ENCODE results near the gene DIPK1C. TPM values are rescaled to one million over a fixed set of nuclear protein-coding genes. Genes with fewer than 3 reads are reported as not detected.

Gene DIPK1C
- total RNA-seq (10 to 100 TPM in 2 of 10 donors, 1 to 10 TPM in 7, under 1 TPM in 1; 0.90 to 12.9 (median 6.6) TPM), polyA plus RNA-seq (1 to 10 TPM in 1 of 2 donors, under 1 TPM in 1; 0.70 to 8.0 TPM)
- long read RNA-seq, donor 1, transcript FAM69C-201 (4 exons, 3,671 nt), result major isoform, 11 of 12 reads
- long read RNA-seq, donor 1, partial matches to known transcripts, result 0 of 12 reads
- long read RNA-seq, donor 1, other reads (novel, unspliced or antisense), result 1 of 12 reads
- long read RNA-seq, donor 2, transcript FAM69C-201 (4 exons, 3,671 nt), result major isoform, 30 of 39 reads
- long read RNA-seq, donor 2, partial matches to known transcripts, result 2 of 39 reads
- long read RNA-seq, donor 2, other reads (novel, unspliced or antisense), result 7 of 39 reads
- long read RNA-seq, donor 3, result 0 reads

- TF ChIP-seq, protein P1, sequence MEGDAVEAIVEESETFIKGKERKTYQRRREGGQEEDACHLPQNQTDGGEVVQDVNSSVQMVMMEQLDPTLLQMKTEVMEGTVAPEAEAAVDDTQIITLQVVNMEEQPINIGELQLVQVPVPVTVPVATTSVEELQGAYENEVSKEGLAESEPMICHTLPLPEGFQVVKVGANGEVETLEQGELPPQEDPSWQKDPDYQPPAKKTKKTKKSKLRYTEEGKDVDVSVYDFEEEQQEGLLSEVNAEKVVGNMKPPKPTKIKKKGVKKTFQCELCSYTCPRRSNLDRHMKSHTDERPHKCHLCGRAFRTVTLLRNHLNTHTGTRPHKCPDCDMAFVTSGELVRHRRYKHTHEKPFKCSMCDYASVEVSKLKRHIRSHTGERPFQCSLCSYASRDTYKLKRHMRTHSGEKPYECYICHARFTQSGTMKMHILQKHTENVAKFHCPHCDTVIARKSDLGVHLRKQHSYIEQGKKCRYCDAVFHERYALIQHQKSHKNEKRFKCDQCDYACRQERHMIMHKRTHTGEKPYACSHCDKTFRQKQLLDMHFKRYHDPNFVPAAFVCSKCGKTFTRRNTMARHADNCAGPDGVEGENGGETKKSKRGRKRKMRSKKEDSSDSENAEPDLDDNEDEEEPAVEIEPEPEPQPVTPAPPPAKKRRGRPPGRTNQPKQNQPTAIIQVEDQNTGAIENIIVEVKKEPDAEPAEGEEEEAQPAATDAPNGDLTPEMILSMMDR (IDR thresholded peaks at IDR 0.05), result no peak
- Histone ChIP-seq H3K27me3 (peaks cover 0 to 72% (median 25%) of the 10 kb centered on the region in 7 donors), H3K27ac (peak within 1 kb of the TSS; percentile 20 to 89 (median 78)), H3K36me3 (no peaks in the 10 kb centered on the region), H3K4me1 (peaks cover 3 to 77% (median 40%) of the 10 kb centered on the region in 9 donors), H3K4me3 (peak within 1 kb of the TSS; percentile 55 to 77 (median 69)), H3K9me3 (no peaks in the 10 kb centered on the region)
- ATAC-seq (peak; percentile 21 to 61 (median 36)), DNase-seq (peak in 1 of 2 donors; percentile 42)
- 1% methylated on average over 57 to 76 of the region's 76 CpGs for WGBS, 2 donors
- intact Hi-C loops (cut with DNase I), result loop anchor here in 1 of 10 donors (2.0 kb wide), 1 partner anchor 38 kb away; no protein-coding TSS in a partner anchor
Measured at GRCh38 chr18:74457043-74457724, at the start of gene DIPK1C. TSS of gene DIPK1C (minus strand) at chr18:74457308. CDS start at chr18:74457259, 49 bp downstream.

DNA sequence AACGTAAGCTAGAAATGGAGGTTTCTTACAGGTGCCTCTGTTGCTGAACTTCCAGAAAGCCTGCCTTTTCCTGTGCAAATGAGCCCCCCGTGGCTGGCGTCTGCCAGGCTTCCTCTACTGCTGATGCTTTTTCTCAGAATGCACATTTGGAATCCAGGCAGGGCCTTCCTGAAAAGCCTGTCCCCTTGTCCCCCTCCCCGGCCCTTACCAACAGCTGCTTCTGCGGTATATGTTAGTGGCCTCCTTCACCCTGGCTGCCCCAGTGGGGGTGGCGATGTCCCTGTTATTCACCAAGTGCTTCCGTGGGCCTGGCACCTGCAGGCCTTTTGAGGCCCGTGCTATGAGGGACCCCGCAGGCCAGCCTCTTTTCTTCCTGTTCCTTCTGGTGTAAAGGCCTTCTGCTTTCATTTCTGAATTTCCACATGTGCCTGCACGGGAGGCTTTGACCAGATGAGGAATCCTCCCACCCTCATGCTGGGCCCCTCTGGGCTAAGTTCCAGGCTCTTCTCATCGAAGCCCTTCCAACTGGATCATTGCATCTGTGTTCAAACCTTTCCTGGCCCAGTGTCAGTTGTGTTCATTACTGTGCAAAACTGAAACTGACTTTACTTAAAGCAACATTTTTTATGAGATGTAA lies 49.5 kb upstream of the DIPK1C start:
- WGBS, 2 donors, result 45 to 51% methylated on average over 11 of the region's 11 CpGs
- Histone ChIP-seq H3K4me3 (no peak overlapping the region), H3K36me3 (peaks cover 3 to 100% (median 57%) of the 10 kb centered on the region in 9 donors), H3K27me3 (no peaks in the 10 kb centered on the region), H3K27ac (peak overlapping the region in 3 of 10 donors; percentile 12 to 31 (median 30)), H3K9me3 (no peaks in the 10 kb centered on the region), H3K4me1 (peaks cover 0 to 17% (median 6%) of the 10 kb centered on the region in 9 donors)
- DNase-seq (no peak), ATAC-seq (peak in 3 of 8 donors; percentile 19 to 34 (median 32))
- intact Hi-C loops (cut with DNase I), result loop anchor here in 1 of 10 donors (5.0 kb wide), 1 partner anchor 566 kb away; no protein-coding TSS in a partner anchor
- TF ChIP-seq, protein P1 (IDR thresholded peaks at IDR 0.05), result no peak

- Histone ChIP-seq H3K36me3 (peaks cover 3 to 100% (median 59%) of the 10 kb centered on the region in 9 donors), H3K9me3 (no peaks in the 10 kb centered on the region), H3K27ac (no peak overlapping the region), H3K27me3 (no peaks in the 10 kb centered on the region), H3K4me1 (peaks cover 0 to 23% (median 6%) of the 10 kb centered on the region in 9 donors), H3K4me3 (no peak overlapping the region)
- WGBS, 2 donors, result 95 to 97% methylated on average over 16 of the region's 16 CpGs
- ATAC-seq, result no peak
- TF ChIP-seq, protein P1 (IDR thresholded peaks at IDR 0.05), result no peak
- no peak for DNase-seq
- intact Hi-C loops (cut with DNase I), result loop anchor here in 1 of 10 donors (5.0 kb wide), 1 partner anchor 567 kb away; no protein-coding TSS in a partner anchor
Measured at GRCh38 chr18:74505776-74506175, 48.7 kb upstream of the DIPK1C start.

GRCh38 chr18:74503137-74503536 lies 46.0 kb upstream of the DIPK1C start:
- H3K4me1 ChIP-seq, result peaks cover 0 to 48% (median 25%) of the 10 kb centered on the region in 9 donors
- no peaks in the 10 kb centered on the region for H3K27me3 ChIP-seq
- TF ChIP-seq, protein P1 (IDR thresholded peaks at IDR 0.05), result no peak
- intact Hi-C loops (cut with DNase I), result no loop called here
- H3K4me3 ChIP-seq, result no peak overlapping the region
- DNase-seq (no peak), ATAC-seq (no peak)
- peaks cover 0 to 84% (median 40%) of the 10 kb centered on the region in 9 donors for H3K36me3 ChIP-seq
- H3K9me3 ChIP-seq, result no peaks in the 10 kb centered on the region
- 82 to 90% methylated on average over 4 of the region's 4 CpGs for WGBS, 2 donors
- H3K27ac ChIP-seq, result no peak overlapping the region

All from heart right ventricle (tissue), 16 donors.